GM18517 (cell line): ENCODE measurements around the gene ZNF541.
"Not testable (repeated sequence)": the region's sequence is repeated elsewhere in the genome, so short reads cannot be mapped to it uniquely, and the experiment has no call there.

Source experiments
- ATAC-seq: cut with Tn5 transposase; IDR thresholded peaks from one replicate; pipeline ENCODE4 v1.9.1; 2021; ENCODE audit warnings: mild to moderate bottlenecking, moderate library complexity; ENCODE audit not compliant: unreplicated experiment

Gene ZNF541

DNA sequence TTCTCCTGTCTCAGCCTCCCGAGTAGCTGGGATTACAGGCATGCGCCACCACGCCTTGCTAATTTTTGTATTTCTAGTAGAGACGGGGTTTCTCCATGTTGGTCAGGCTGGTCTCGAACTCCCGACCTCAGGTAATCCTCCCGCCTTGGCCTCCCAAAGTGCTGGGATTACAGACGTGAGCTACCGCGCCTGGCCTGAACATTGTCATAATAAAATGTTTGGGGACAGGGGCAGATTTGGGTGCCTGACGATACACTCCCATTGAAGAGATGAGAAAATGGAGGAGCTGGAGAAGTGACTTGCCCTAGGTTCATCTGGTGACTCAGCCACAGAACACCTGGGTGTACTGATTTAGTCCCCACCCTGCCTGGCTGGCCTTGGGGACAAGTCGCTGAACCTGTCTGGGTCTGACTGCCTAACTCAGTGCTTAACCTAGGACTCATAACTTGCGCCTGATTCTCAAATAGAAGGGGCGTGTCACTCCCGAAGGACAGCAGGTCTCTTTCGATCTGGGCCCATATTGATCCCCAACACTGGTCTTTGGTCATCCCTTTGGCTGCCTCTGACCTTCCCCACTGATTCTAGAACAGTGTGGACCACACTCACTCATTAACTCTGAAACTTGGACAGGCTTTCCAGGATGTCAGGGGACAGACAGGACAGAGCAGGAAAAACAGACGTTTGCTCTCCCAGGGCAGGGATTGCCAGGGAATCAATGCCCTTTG, 28.4 kb upstream of the ZNF541 start:
- ATAC-seq, result no peak

DNA sequence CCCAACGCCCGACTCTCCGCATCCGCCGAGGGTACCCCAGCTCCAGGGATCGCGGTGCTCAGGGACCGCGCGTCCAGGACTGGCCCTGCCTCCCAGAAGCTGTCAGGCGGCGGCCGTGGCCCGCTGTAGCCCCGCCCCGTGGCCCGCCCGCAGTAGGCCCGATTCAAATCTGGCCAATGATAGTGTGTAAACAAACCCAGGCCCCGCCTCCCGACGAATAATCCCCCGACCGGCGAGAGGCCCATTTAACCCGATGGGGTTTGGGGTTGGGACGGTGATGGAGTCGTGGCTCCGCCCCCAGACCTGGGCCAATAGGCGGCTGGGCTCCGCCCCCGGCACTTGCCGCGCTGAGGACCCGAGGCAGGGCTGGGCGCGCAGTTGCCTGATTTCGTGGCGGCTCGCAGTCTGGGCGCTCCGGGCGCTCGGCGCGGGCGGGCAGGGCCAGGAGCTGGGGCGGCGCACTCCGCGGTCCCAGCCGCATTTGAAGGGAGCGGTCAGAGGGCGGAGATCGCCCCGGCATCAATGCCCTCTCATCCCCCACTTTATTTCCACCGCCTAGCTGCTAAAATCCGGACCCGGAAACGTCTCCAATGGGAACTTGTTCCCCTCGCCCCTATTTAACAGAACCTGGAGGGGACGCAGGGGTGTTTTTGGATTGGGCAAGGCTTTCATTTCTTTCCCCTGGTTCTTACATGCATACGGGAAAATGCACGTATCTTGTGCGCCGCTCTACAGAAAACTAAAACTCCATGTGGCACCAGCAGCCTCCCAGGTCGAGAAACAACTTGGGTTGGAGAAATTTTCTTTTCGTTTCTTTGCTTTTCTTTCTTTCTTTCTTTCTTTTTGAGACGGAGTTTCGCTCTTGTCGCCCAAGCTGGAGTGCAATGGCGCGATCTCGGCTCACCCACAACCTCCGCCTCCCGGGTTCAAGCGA, 27.6 kb upstream of the ZNF541 start:
- ATAC-seq, result peak; percentile 89

- ATAC-seq, result not testable (repeated sequence)
These were observed 26.8 kb upstream of the ZNF541 start for GRCh38 chr19:47599671-47600245.

GRCh38 chr19:47598407-47599349, 25.7 kb upstream of the ZNF541 start:
- no peak for ATAC-seq

GRCh38 chr19:47595944-47596343, 23.0 kb upstream of the ZNF541 start:
- ATAC-seq, result no peak

DNA sequence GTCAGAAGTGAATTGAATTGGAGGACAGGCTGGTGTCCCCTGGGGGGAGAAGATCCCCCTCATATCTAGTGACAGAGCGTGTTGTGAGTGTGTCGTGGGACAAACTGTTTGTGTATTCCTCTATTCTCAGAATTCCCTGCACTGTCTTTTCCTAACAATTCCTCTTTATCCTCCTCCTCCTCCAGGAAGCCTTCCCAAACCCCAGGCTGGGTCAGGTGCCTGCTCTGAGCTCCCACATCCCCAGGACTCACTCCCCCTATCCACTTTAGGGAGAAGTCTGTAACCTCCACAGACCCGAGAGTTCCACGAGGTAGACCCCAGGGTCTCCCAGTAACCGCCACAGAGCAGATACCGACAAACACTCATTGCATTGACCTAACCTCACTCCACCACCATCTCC, 20.9 kb upstream of the ZNF541 start:
- no peak for ATAC-seq

DNA sequence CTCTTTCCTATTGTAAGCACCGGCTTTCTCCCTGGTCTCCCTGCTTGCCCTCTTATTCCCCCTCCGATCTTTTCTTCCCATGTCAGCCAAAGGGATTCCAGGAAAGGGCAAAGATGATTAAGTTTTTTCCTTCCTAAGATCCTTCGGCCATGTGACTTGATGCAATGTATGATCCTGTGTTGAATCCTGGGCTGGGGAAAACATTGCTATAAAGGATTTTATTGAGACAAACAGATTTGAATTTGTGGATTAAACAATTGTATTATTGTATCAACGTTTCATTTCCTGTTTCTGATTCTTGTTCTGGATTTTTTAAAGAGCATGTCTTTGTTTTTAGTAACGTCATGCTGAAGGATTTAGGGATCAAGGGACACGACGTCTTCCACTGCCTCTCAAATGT, 16.9 kb upstream of the ZNF541 start:
- ATAC-seq, result no peak

GRCh38 chr19:47587295-47587694, 14.3 kb upstream of the ZNF541 start:
- ATAC-seq, result no peak

DNA sequence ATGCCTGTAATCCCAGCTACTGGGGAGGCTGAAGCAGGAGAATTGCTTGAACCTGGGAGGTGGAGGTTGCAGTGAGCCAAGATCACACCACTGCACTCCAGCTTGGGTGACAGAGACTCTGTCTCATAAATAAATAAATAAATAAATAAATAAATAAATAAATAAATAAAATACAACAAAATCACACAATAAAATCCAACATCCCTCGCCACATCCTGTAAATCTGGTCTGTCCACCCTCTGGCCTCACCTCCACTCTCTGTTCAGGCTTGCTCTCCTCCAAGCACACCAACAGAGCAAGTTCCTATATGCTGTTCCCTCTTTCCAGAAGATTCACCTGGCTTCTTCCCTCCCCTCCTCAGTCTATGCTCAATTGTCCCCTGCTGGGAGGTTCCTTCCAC, 10.2 kb upstream of the ZNF541 start:
- ATAC-seq, result not testable (repeated sequence)

DNA sequence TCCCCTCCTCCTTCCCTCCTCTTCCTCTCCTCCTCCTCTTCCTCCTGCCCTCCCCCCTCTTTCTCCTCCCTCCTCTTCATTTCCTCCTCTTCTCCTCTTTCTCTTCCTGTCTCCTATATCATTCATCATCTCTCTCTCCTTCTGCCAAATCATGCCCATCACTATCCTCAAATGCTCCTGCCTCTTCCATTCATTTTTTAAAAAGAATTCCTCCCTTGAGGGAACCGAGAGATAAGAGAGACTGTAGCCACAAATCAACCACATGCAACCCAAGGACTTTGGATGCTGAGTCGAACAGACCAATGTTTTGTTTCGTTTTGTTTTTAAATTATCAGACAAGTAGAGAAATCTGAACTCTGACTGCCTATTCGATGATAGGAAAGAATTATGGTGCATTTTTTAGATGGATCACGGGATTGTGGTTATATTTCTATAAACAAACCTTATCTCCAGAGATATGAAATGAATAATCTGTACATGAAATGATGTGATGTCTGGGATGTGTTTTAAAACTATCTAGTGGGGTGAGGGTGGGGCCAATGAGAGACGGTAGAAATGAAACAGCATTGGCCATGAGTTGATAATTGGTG, 9.5 kb upstream of the ZNF541 start:
- no peak for ATAC-seq

GRCh38 chr19:47581605-47582319, 8.8 kb upstream of the ZNF541 start:
- ATAC-seq, result no peak

GRCh38 chr19:47580397-47580796, 7.4 kb upstream of the ZNF541 start:
- ATAC-seq, result no peak

DNA sequence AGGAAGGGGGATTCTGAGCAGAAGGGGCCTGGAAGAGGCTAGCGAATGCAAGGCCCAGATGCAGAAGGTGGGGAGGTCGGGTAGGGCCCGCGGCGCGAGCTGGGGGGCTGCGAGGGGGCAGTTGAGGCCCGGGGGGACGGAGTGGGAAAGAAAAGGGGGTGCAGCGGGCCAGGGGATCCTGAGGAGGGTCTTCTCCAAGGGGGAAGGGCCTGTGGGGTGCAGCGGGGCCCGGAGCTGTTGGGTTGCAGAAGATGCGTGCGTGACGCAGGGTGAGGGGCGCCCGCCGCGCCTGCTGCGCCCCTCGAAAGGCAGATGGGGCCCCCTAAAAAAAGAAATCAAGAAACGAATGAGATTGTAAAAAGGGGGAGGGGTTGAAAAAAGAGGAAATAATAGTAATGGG, 313 bp downstream of the ZNF541 start:
- no peak for ATAC-seq

GRCh38 chr19:47569331-47569730, 3.6 kb downstream of the ZNF541 start:
- no peak for ATAC-seq

DNA sequence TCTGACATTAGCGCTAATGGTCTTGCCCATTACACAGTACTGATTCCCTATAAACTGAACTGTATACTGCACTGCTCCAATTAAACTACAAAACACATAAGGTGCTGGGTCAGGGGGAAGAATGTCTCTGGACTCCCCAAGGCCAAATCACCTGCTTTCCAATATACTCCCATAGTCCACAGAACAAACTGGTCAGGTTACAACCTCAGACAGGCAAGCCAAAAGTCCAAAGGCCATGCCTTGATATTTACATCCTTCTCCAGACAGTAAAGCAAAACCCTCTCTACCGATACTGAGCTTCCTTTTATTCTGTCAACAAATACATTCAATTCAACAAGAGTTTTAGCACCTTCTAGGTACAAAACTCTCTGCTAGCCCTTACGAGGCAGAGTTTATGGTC, 8.9 kb downstream of the ZNF541 start:
- ATAC-seq, result no peak

DNA sequence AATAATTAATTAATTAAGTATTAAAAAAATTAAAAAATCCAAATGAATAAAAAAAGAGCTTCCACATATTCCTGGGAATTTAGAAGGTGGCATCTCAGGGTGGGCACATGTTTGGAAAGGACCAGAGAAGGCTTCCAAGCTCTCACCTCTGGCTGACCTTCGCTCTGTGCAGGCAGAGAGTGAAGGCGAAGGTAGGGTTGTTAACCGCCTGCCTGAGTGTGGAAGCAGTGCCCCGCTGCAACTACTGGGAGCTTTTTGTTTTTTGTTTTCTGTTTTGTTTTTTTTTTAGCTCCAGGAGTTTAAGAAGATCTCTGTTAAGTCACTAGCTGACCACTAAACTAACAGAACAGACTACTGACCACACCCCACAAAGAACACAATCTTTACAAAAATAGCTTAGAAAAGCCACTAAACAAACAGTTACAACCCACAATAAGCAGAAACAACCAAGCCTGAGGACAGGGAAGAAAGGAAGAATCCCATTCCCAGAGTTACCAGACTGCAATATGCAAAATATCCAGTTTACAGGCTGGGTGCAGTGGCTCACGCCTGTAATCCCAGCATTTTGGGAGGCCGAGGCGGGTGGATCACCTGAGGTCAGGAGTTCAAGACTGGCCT, 11.4 kb downstream of the ZNF541 start:
- ATAC-seq, result no peak

GRCh38 chr19:47560999-47561398, 11.9 kb downstream of the ZNF541 start:
- no peak for ATAC-seq

- no peak for ATAC-seq
These were observed 22.8 kb downstream of the ZNF541 start for GRCh38 chr19:47550129-47550528.

- ATAC-seq, result no peak
These were observed 23.6 kb downstream of the ZNF541 start for GRCh38 chr19:47549261-47549862.
